Medulla oblongata (tissue), 1 donor: ENCODE measurements around the gene SH3RF3.
A peak's percentile ranks its signal among the peaks of the same experiment; 100 is the strongest.

ENCODE experiments used
- DNase-seq: peaks from one replicate; pipeline ENCODE4 v3.0.0-alpha.2; 2015; ENCODE audit errors: extremely low spot score

SH3RF3 gene

GRCh38 chr2:109538546-109538945 lies 409.5 kb downstream of the SH3RF3 start:
- DNase-seq: no peak

GRCh38 chr2:109542384-109542783 lies 413.4 kb downstream of the SH3RF3 start:
- no peak for DNase-seq

- DNase-seq: peak; percentile 84
Observed at GRCh38 chr2:109545828-109546713, 417.1 kb downstream of the SH3RF3 start.

- DNase-seq: no peak
Observed at GRCh38 chr2:109547280-109547679, 418.3 kb downstream of the SH3RF3 start.

GRCh38 chr2:109549016-109549590 lies 420.1 kb downstream of the SH3RF3 start:
- no peak for DNase-seq
